ENCODE results near the gene VAPB.

- TF ChIP-seq POLR2A (IDR thresholded peaks at IDR 0.05; ENCODE audit: low read length) (no peak), GATA1 (IDR thresholded peaks at IDR 0.05; ENCODE audit: low read depth, low read length) (no peak)
Measured at GRCh38 chr20:58471193-58472164, 82.5 kb downstream of the VAPB start.

All from erythroblast (primary cell).